Osteocyte (in vitro differentiated cells): Measurements from ENCODE around the gene RABAC1. TPM values are rescaled to one million over a fixed set of nuclear protein-coding genes. Genes with fewer than 3 reads are reported as not detected.

Experiments used
- DNase-seq: peaks from one replicate; pipeline ENCODE4 v3.0.0; 2021; ENCODE audit warnings: mixed read lengths; ENCODE audit not compliant: unreplicated experiment; ENCODE audit errors: extremely low spot score
- H3K27ac Mint-ChIP-seq: one replicate; pipeline ENCODE4 v1.8.0; 2021; ENCODE audit warnings: mild to moderate bottlenecking, mixed read lengths; ENCODE audit not compliant: unreplicated experiment
- H3K27me3 Mint-ChIP-seq: one replicate; pipeline ENCODE4 v1.8.0; 2021; ENCODE audit warnings: mixed read lengths; ENCODE audit not compliant: unreplicated experiment
- H3K36me3 Mint-ChIP-seq: one replicate; pipeline ENCODE4 v1.8.0; 2021; ENCODE audit warnings: mixed read lengths; ENCODE audit not compliant: unreplicated experiment
- H3K4me1 Mint-ChIP-seq: one replicate; pipeline ENCODE4 v1.8.0; 2021; ENCODE audit warnings: mixed read lengths; ENCODE audit not compliant: unreplicated experiment
- H3K4me3 Mint-ChIP-seq: one replicate; pipeline ENCODE4 v1.8.0; 2021; ENCODE audit warnings: mild to moderate bottlenecking, moderate library complexity, mixed read lengths; ENCODE audit not compliant: unreplicated experiment
- H3K9me3 Mint-ChIP-seq: one replicate; pipeline ENCODE4 v1.8.0; 2021; ENCODE audit warnings: mixed read lengths; ENCODE audit not compliant: unreplicated experiment
- total RNA-seq: library from RNA; stranded (reverse); gene quantifications from 2 replicates; pipeline ENCODE4 v1.2.1, GENCODE V29; 2021
- TF ChIP-seq, protein P1 (sequence below): fragments of 200-600 bp; sonication (generic); IDR thresholded peaks from 2 replicates; pipeline ENCODE4 v1.5.0; 2021; ENCODE audit warnings: antibody characterized with exemption, mild to moderate bottlenecking, moderate library complexity

The RABAC1 gene
- total RNA-seq, 1 donor from 2014 or later = 268 TPM

DNA sequence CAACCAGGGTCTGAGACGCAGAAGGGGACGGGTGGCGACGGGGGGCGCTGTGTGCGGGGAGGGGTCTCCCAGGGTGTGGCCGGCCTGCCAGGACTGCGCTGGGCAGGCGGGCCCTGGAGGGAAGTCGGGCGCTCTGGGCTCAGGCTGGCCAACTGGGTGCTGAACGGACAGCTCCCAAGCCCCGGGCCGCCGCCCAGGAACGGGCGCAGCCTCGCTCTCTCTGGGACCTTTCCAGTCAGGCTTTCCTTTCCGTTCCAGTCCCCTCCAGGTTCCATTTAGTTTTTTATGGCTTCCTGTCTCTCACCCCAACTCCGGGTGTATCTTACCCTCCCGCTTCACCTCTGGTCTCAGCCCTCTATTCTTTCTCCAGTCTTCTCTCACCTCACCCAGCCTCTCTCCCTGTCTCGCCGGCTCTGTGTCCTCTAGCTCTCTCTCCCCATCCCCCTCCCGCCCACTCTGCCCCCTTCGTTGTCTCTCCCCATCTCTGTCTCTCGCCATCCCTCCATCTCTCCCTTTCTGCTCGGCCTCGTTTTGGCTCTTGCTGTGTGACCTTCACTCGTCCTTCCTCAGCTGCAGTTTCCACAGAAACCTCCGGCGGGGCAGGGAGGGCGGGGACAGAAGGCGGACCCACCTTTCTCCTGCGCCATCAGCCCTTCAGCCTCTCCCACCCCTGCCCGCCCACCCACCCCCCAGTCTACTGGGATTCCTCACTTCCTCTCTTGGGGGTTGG is 38.2 kb upstream of the RABAC1 start:
- no peak overlapping the region for H3K4me3 Mint-ChIP-seq
- peaks cover 5% of the 10 kb centered on the region for H3K36me3 Mint-ChIP-seq
- DNase-seq = no peak

DNA sequence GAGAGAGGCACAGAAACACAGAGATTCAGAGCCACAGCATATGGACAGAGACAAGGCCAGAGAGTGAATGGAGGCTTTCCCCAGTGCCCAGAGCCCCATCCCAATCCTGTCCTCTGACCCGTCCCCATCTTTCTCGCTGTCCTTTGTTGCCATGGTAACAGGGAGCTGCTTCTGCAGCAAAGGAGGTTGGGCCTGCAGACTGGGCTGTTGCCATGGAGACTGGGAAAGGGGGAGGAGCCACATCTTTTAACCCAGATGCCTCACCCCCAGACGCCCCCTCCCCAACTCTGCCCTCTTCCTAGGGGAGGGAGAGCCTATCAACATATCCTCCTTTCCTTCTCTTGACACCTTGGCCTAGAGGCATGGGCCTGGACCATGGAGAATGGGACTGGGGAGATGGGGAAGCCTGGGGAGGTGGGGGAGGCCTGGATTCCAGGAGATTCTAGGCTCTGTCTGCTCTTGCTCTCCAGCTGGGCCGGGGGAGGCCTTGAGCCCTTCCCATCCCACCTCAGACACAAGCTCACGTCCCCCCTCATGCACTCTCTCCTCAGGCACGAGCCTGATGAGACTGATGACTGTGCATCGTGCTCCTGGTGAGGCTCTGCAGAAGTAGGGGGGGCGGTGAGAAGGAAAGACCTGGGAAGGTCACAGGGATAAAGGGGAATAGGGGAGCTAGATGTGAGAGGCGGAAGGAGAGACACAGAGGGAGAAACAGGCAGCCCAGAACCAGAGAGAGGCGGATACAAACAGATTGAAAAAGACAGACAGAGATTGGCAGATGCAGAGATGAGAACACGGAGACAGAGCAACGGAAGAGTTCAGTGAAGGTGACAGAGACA is 37.1 kb upstream of the RABAC1 start:
- TF ChIP-seq, protein P1, sequence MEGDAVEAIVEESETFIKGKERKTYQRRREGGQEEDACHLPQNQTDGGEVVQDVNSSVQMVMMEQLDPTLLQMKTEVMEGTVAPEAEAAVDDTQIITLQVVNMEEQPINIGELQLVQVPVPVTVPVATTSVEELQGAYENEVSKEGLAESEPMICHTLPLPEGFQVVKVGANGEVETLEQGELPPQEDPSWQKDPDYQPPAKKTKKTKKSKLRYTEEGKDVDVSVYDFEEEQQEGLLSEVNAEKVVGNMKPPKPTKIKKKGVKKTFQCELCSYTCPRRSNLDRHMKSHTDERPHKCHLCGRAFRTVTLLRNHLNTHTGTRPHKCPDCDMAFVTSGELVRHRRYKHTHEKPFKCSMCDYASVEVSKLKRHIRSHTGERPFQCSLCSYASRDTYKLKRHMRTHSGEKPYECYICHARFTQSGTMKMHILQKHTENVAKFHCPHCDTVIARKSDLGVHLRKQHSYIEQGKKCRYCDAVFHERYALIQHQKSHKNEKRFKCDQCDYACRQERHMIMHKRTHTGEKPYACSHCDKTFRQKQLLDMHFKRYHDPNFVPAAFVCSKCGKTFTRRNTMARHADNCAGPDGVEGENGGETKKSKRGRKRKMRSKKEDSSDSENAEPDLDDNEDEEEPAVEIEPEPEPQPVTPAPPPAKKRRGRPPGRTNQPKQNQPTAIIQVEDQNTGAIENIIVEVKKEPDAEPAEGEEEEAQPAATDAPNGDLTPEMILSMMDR = no peak
- Mint-ChIP-seq H3K4me1 (peaks cover 10% of the 10 kb centered on the region), H3K27me3 (peaks cover 65% of the 10 kb centered on the region), H3K27ac (no peak overlapping the region), H3K36me3 (peaks cover 5% of the 10 kb centered on the region), H3K9me3 (no peaks in the 10 kb centered on the region), H3K4me3 (no peak overlapping the region)
- DNase-seq = no peak

More for the DNA sequence above, 38.2 kb upstream of the RABAC1 start:
- Mint-ChIP-seq H3K4me1 (peaks cover 10% of the 10 kb centered on the region), H3K27me3 (peaks cover 73% of the 10 kb centered on the region), H3K27ac (no peak overlapping the region), H3K9me3 (no peaks in the 10 kb centered on the region)
- TF ChIP-seq, protein P1 = no peak

- Mint-ChIP-seq H3K4me3 (no peak overlapping the region), H3K4me1 (peaks cover 10% of the 10 kb centered on the region), H3K27ac (no peak overlapping the region), H3K9me3 (no peaks in the 10 kb centered on the region), H3K27me3 (peaks cover 56% of the 10 kb centered on the region), H3K36me3 (peaks cover 5% of the 10 kb centered on the region)
- no peak for DNase-seq
- TF ChIP-seq, protein P1 = no peak
Measured at GRCh38 chr19:41994994-41995958, 36.2 kb upstream of the RABAC1 start.

DNA sequence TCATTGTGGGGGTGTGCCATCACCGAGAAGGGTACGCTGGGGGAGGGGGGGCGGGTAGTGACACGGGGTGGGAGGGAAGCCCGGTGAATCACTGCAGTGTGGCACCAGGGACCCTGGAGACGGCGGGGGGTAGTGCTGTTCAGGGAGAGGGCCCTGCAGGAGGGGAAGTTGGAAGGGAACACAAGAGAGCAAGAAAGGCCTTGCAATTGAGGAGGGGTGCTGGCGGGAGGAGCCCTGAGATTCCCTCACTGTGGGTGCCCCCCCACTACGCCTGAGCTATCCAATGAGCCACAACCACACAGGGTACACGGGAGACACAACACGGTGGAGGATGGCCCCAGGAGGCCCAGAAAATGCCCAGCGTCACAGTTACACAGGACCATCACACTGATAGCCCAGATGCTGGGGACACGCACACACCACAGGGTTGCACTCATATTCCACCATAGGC is 35.4 kb upstream of the RABAC1 start:
- DNase-seq = no peak
- H3K36me3 Mint-ChIP-seq = peaks cover 3% of the 10 kb centered on the region
- TF ChIP-seq, protein P1 = no peak
- H3K9me3 Mint-ChIP-seq = no peaks in the 10 kb centered on the region
- H3K4me1 Mint-ChIP-seq = peaks cover 8% of the 10 kb centered on the region
- H3K27me3 Mint-ChIP-seq = peaks cover 49% of the 10 kb centered on the region
- no peak overlapping the region for H3K27ac Mint-ChIP-seq
- no peak overlapping the region for H3K4me3 Mint-ChIP-seq
